Adrenal gland (tissue), 12 donors: ENCODE measurements around the gene NUP133. TPM values are rescaled to one million over a fixed set of nuclear protein-coding genes. Genes with fewer than 3 reads are reported as not detected.
"Not testable (repeated sequence)": the region's sequence is repeated elsewhere in the genome, so short reads cannot be mapped to it uniquely, and the experiment has no call there.

Experiments used
- DNase-seq, 7 donors: peaks; one replicate each; pipeline ENCODE4 v3.0.0-alpha.2; 2019 to 2020
- H3K27ac ChIP-seq, 5 donors: fragments of 200-600 bp; sonication (generic) in 4 of 5; 1 replicate in 3 of 5; 2 replicates in 2 of 5; pipeline versions ENCODE4 v1.5.1 to v1.8.0; 2016 to 2020; ENCODE audit warnings: mild to moderate bottlenecking in 1 of 5
- H3K27me3 ChIP-seq: fragments of 200-600 bp; 2 replicates; pipeline ENCODE4 v1.8.0; 2021
- H3K36me3 ChIP-seq, 2 donors: fragments of 200-600 bp; replicated peaks in 1 of 2; 1 replicate in 1 of 2; 2 replicates in 1 of 2; pipeline versions ENCODE4 v1.5.1 to v1.8.0; 2018 to 2022
- H3K4me1 ChIP-seq, 2 donors: fragments of 200-600 bp; replicated peaks in 1 of 2; 1 replicate in 1 of 2; 2 replicates in 1 of 2; pipeline versions ENCODE4 v1.5.1 to v1.8.0; 2018 to 2021
- H3K4me3 ChIP-seq, 4 donors: fragments of 200-600 bp; sonication (generic) in 3 of 4; one replicate each; pipeline ENCODE4 v1.5.1; 2016 to 2018
- H3K9me3 ChIP-seq, 3 donors: fragments of 200-600 bp; sonication (generic) in 1 of 3; replicated peaks in 1 of 3; 1 replicate in 2 of 3; 2 replicates in 1 of 3; pipeline versions ENCODE4 v1.5.1 to v1.8.0; 2016 to 2021
- POLR2A ChIP-seq, 2 donors: fragments of 450-650 bp; IDR thresholded peaks; one replicate each; pipeline ENCODE4 v1.6.1; 2017; ENCODE audit warnings: antibody characterized with exemption in 2 of 2, mild to moderate bottlenecking in 2 of 2, moderate library complexity in 1 of 2
- WGBS, 4 donors: extraction: QIAGEN DNeasy Blood & Tissue Kit in 2 of 4; methylation state at CpG; one replicate each; pipeline versions ENCODE4 v1.1.5 to v1.1.7; 2013 to 2017; 5-methylcytosine and 5-hydroxymethylcytosine counted together
- intact Hi-C, 2 donors: fragments of 100-400 bp; cut with DNase I; formaldehyde crosslinking; loops; one replicate each; pipeline versions ENCODE4 v1.14.1 to v1.15.0; 2022 to 2023
- polyA plus RNA-seq, 3 donors: library from polyadenylated mRNA; stranded (reverse); fragments of 200-250 nt in 2 of 3; fragments of 350-450 nt in 1 of 3; fragmentation: Illumina TruSeq in 1 of 3; extraction: RNeasy Lipid Tissue Mini Kit (QIAGEN cat#74804) in 1 of 3; gene quantifications; one replicate each; pipeline ENCODE4 v1.2.3, GENCODE V29; 2013 to 2014
- total RNA-seq, 9 donors: library from RNA; depleted of rRNA in 4 of 9; stranded (reverse); fragments of >200 nt in 4 of 9; fragments of 120-200 nt in 1 of 9; fragmentation: NEBNext Ultra II Directional in 1 of 9; extraction: Animal tissue kit (Norgen Biotek cat#: 25700) in 1 of 9; gene quantifications; one replicate each; pipeline versions ENCODE4 v1.1.0 to v1.2.4, GENCODE V29; 2013 to 2023
- TF ChIP-seq, protein P1 (sequence below), 6 experiments: fragments of 450-650 bp in 4 of 6; fragments of 200-600 bp in 2 of 6; sonication (generic) in 1 of 6; IDR thresholded peaks; 1 replicate in 5 of 6; 2 replicates in 1 of 6; pipeline versions ENCODE4 v1.5.1 to v1.8.0; 2016 to 2021; ENCODE audit warnings: antibody characterized with exemption in 6 of 6, mild to moderate bottlenecking in 2 of 6, moderate library complexity in 1 of 6
- donor health status: healthy with polysubstance abuse.
- donor health status: Bipolar disorder and iron deficiency.
- donor health status: DM: yes; HTN: yes; CAD: no.
- donor health status: DM: no; HTN: no; CAD: no.
- donor health status: DM: no; HTN: no; CAD: no.
- donor health status: DM: yes; HTN: yes; CAD: no.

NUP133 gene
- total and polyA plus RNA-seq, 12 donors: 9.8 to 48.5 (median 31.9) TPM

- no peak for TF ChIP-seq POLR2A (IDR thresholded peaks at IDR 0.05)
- TF ChIP-seq, protein P1, sequence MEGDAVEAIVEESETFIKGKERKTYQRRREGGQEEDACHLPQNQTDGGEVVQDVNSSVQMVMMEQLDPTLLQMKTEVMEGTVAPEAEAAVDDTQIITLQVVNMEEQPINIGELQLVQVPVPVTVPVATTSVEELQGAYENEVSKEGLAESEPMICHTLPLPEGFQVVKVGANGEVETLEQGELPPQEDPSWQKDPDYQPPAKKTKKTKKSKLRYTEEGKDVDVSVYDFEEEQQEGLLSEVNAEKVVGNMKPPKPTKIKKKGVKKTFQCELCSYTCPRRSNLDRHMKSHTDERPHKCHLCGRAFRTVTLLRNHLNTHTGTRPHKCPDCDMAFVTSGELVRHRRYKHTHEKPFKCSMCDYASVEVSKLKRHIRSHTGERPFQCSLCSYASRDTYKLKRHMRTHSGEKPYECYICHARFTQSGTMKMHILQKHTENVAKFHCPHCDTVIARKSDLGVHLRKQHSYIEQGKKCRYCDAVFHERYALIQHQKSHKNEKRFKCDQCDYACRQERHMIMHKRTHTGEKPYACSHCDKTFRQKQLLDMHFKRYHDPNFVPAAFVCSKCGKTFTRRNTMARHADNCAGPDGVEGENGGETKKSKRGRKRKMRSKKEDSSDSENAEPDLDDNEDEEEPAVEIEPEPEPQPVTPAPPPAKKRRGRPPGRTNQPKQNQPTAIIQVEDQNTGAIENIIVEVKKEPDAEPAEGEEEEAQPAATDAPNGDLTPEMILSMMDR (IDR thresholded peaks at IDR 0.05): no peak
- Histone ChIP-seq H3K4me3 (no peak overlapping the region), H3K27ac (no peak overlapping the region), H3K4me1 (no peaks in the 10 kb centered on the region), H3K9me3 (no peaks in the 10 kb centered on the region), H3K27me3 (no peaks in the 10 kb centered on the region), H3K36me3 (no peaks in the 10 kb centered on the region)
- 90 to 94% (median 92%) methylated on average over 9 to 11 of the region's 11 CpGs for WGBS, 4 donors
- intact Hi-C loops: no loop called here
- no peak for DNase-seq
Observed at GRCh38 chr1:229420224-229420623, 87.9 kb downstream of the NUP133 start.

- H3K36me3 ChIP-seq, H3K4me3 ChIP-seq, intact Hi-C loops, DNase-seq, H3K27ac ChIP-seq, H3K4me1 ChIP-seq, H3K9me3 ChIP-seq, H3K27me3 ChIP-seq: not testable (repeated sequence)
- WGBS, 4 donors: 73 to 78% (median 74%) methylated on average over 6 of the region's 6 CpGs
Observed at GRCh38 chr1:229418586-229418985, 89.6 kb downstream of the NUP133 start.

GRCh38 chr1:229412810-229413209 is 95.3 kb downstream of the NUP133 start:
- H3K9me3 ChIP-seq, intact Hi-C loops, H3K27me3 ChIP-seq, H3K27ac ChIP-seq, H3K36me3 ChIP-seq, DNase-seq, H3K4me3 ChIP-seq: not testable (repeated sequence)
- peaks cover 22 to 26% of the 10 kb centered on the region in 2 donors for H3K4me1 ChIP-seq
- 85 to 91% (median 85%) methylated on average over 5 of the region's 5 CpGs for WGBS, 4 donors

GRCh38 chr1:229412056-229412455 is 96.1 kb downstream of the NUP133 start:
- TF ChIP-seq POLR2A (IDR thresholded peaks at IDR 0.05): no peak
- DNase-seq: no peak
- WGBS, 4 donors: 83 to 91% (median 90%) methylated on average over 6 to 7 of the region's 7 CpGs
- H3K36me3 ChIP-seq: no peaks in the 10 kb centered on the region
- intact Hi-C loops: no loop called here
- H3K4me1 ChIP-seq: peaks cover 22 to 33% of the 10 kb centered on the region in 2 donors
- H3K27me3 ChIP-seq: peaks cover 9% of the 10 kb centered on the region
- no peaks in the 10 kb centered on the region for H3K9me3 ChIP-seq
- H3K27ac ChIP-seq: no peak overlapping the region
- H3K4me3 ChIP-seq: no peak overlapping the region

DNA sequence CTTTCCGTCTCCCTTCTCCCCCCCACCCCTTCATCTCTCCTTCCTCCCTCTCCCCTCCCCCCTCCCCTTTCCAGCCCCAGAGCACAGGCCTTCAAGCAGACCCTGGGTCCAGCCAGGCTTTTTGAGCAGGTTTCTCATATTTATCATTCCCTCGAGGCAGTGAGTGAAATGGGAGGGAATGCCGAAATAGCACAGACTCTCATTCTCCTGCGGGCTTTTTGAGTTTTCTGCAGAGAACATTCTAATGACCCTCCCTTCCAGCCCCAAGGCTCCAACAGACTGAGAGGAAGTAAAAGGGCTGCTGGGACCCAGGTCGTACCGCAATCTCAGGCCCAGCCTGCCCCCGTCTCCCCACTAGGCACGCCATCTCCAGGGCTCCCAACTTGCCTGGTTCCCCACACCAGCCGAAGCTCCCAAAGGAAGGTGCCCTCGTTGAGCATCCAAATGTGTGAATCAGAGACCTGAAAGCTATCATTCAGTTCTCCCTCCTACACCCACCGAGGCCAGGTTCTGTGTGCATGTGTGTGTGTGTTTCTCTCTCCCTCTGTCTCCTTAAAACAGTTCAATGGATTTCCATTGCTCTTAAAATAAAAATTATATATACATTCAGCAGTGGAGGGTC is 96.6 kb downstream of the NUP133 start:
- no peak for DNase-seq
- WGBS, 4 donors: 54 to 75% (median 58%) methylated on average over 10 to 11 of the region's 11 CpGs
- H3K4me1 ChIP-seq: peaks cover 22 to 33% of the 10 kb centered on the region in 2 donors
- H3K27me3 ChIP-seq: peaks cover 10% of the 10 kb centered on the region
- no peaks in the 10 kb centered on the region for H3K9me3 ChIP-seq
- H3K36me3 ChIP-seq: no peaks in the 10 kb centered on the region
- no peak overlapping the region for H3K27ac ChIP-seq
- no peak overlapping the region for H3K4me3 ChIP-seq
- TF ChIP-seq, protein P1 (IDR thresholded peaks at IDR 0.05): no peak
- no peak for TF ChIP-seq POLR2A (IDR thresholded peaks at IDR 0.05)
- intact Hi-C loops: no loop called here
